Measurements from ENCODE around the gene B4GALT5. TPM values are rescaled to one million over a fixed set of nuclear protein-coding genes. Genes with fewer than 3 reads are reported as not detected.
"Not testable (repeated sequence)": the region's sequence is repeated elsewhere in the genome, so short reads cannot be mapped to it uniquely, and the experiment has no call there.

The B4GALT5 gene
- total RNA-seq, 3 donors from 2014 or later, result 16.8 to 33.8 (median 22.1) TPM

DNA sequence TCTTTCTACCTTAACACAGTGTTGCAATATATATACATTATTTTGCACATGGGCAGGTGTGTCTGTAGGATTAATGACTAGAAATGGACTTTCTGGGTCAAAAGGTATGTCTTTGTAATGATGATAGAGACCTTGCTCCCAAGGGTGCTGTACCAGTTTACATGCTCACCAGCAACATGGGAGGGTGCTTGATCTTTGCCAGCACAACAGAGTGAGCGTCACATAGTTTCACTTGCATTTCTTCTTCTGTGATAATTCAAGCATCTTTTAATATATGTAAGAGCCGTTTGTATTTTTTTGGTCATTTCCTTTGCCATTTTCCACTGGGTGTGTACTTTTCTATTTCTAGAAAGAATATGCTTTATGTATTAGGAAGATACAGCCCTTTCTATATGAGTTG lies 23.6 kb upstream of the B4GALT5 start:
- intact Hi-C loops (cut with DNase I; ENCODE audit: low total_unique reads), result no loop called here
- Histone ChIP-seq H3K27me3 (no peaks in the 10 kb centered on the region), H3K36me3 (no peaks in the 10 kb centered on the region), H3K4me3 (no peak overlapping the region), H3K9me3 (no peaks in the 10 kb centered on the region), H3K27ac (no peak overlapping the region), H3K4me1 (no peaks in the 10 kb centered on the region)
- TF ChIP-seq POLR2AphosphoS5 (IDR thresholded peaks at IDR 0.05) (no peak), POLR2A (IDR thresholded peaks at IDR 0.05) (no peak)
- TF ChIP-seq, protein P1, sequence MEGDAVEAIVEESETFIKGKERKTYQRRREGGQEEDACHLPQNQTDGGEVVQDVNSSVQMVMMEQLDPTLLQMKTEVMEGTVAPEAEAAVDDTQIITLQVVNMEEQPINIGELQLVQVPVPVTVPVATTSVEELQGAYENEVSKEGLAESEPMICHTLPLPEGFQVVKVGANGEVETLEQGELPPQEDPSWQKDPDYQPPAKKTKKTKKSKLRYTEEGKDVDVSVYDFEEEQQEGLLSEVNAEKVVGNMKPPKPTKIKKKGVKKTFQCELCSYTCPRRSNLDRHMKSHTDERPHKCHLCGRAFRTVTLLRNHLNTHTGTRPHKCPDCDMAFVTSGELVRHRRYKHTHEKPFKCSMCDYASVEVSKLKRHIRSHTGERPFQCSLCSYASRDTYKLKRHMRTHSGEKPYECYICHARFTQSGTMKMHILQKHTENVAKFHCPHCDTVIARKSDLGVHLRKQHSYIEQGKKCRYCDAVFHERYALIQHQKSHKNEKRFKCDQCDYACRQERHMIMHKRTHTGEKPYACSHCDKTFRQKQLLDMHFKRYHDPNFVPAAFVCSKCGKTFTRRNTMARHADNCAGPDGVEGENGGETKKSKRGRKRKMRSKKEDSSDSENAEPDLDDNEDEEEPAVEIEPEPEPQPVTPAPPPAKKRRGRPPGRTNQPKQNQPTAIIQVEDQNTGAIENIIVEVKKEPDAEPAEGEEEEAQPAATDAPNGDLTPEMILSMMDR (IDR thresholded peaks at IDR 0.05), result no peak
- DNase-seq (ENCODE audit: low spot score in 2 of 2), result no peak

DNA sequence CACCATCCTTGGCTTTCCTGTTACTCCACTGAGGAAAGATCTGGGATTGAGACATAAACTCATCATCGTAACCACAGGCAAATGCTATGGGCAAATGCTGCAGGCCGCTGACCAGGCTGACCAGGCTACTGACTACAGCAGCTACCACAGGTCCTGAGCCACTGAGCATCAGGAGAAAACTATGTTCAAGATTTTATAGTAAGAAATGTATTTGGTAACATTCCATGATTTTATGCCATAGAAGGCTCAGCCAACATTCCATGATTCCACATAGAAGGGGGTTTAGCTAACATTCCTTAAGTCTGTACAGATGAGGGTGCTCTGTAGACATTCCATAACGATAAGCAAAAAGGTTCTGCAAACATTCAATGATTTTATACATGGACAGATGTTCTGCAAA lies 16.1 kb upstream of the B4GALT5 start:
- H3K27me3 ChIP-seq, result no peaks in the 10 kb centered on the region
- TF ChIP-seq POLR2A (IDR thresholded peaks at IDR 0.05) (no peak), POLR2AphosphoS5 (IDR thresholded peaks at IDR 0.05) (no peak)
- TF ChIP-seq, protein P1 (IDR thresholded peaks at IDR 0.05), result no peak
- no peak overlapping the region for H3K4me3 ChIP-seq
- H3K4me1 ChIP-seq, result no peaks in the 10 kb centered on the region
- no peaks in the 10 kb centered on the region for H3K9me3 ChIP-seq
- no peak for DNase-seq (ENCODE audit: low spot score in 2 of 2)
- H3K27ac ChIP-seq, result no peak overlapping the region
- intact Hi-C loops (cut with DNase I; ENCODE audit: low total_unique reads), result no loop called here
- H3K36me3 ChIP-seq, result no peaks in the 10 kb centered on the region

DNA sequence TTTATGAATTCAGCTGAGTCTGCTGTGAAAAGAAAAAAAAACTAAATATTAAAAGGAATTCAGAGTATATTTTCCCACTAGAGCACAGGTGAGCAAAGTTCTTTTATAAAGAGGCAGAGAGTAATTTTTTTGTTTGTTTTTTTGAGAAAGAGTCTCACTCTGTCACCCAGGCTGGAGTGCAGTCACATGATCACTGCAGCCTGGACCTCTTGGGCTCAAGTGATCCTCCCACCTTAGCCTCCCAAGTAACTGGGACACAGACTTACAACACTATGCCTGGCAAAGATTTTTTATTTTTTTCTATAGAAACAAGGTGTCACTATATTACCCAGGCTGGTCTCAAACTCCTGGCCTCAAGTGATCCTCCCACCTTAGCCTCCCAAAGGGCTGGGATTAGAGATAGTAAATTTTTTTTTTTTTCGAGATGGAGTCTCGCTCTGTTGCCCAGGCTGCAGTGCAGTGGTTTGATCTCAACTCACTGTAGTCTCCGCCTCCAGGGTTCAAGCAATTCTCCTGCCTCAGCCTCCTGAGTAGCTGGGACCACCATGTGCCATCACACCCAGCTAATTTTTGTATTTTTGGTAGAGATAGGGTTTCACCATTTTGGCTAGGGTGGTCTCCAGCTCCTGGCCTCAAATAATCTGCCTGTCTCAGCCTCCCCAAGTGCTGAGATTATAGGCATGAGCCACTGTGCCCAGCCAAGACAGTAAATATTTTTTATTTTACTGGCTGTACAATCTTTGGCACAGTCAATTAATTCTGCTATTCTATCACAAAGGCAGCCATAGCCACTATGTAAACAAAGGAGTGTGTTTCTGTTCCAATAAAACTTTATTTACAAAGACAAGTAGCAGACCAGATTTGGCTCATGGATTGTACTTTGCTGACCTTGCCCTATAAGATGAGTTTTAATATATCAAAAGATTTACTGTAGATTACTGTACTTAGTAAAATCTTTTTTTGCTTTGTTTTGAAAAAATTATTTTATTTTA lies 14.5 kb upstream of the B4GALT5 start:
- no peak for DNase-seq (ENCODE audit: low spot score in 2 of 2)
- Histone ChIP-seq H3K27ac (no peak overlapping the region), H3K36me3 (no peaks in the 10 kb centered on the region), H3K4me1 (no peaks in the 10 kb centered on the region), H3K4me3 (no peak overlapping the region), H3K9me3 (no peaks in the 10 kb centered on the region), H3K27me3 (no peaks in the 10 kb centered on the region)
- intact Hi-C loops (cut with DNase I; ENCODE audit: low total_unique reads), result no loop called here
- TF ChIP-seq POLR2A (IDR thresholded peaks at IDR 0.05), result no peak
- TF ChIP-seq, protein P1 (IDR thresholded peaks at IDR 0.05), result no peak
- TF ChIP-seq POLR2AphosphoS5 (IDR thresholded peaks at IDR 0.05), result no peak

DNA sequence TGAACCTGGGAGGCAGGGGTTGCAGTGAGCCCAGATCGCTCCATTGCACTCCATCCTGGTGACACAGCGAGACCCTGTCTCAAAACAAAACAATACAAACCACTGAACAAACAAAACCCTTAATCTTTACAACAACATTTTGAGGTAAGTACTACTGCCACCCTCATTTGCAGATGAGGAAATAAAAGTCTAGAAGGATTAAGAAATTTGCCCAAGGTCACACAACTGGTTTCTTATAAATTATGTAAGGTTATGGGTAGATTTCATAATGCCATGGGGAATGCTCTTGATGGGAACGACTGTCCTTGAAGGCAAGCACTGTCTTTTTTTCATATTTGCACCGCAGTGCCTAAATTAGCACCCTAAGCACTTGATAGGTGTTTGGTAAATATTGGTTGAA lies 13.8 kb upstream of the B4GALT5 start:
- no peak for TF ChIP-seq POLR2AphosphoS5 (IDR thresholded peaks at IDR 0.05)
- TF ChIP-seq, protein P1 (IDR thresholded peaks at IDR 0.05), result no peak
- no peak for TF ChIP-seq POLR2A (IDR thresholded peaks at IDR 0.05)
- Histone ChIP-seq H3K4me3 (no peak overlapping the region), H3K4me1 (no peaks in the 10 kb centered on the region), H3K9me3 (no peaks in the 10 kb centered on the region), H3K36me3 (no peaks in the 10 kb centered on the region), H3K27ac (no peak overlapping the region), H3K27me3 (no peaks in the 10 kb centered on the region)
- intact Hi-C loops (cut with DNase I; ENCODE audit: low total_unique reads), result no loop called here
- DNase-seq (ENCODE audit: low spot score in 2 of 2), result no peak

DNA sequence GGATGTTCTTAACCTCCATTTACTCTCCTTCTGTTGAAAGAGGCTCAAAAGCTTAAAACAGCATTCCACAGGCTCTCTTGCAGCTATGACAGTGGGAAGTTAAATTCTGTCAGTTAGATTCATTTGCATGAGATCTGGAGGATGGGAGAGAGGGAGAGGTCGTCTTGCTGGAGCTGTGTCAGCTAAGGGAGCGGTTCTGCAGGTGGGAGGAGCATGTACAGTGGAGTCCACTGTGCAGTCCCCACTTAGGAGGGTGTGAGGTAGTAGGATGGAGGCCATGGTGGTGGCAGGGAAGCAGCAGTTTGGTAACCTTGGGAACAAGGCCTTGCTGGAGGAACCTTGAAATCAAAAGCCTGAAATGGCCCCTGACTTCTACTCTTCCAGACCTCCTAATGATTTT lies 12.0 kb upstream of the B4GALT5 start:
- Histone ChIP-seq H3K9me3 (no peaks in the 10 kb centered on the region), H3K27ac (peak overlapping the region in 1 of 2 donors; percentile 64), H3K27me3 (no peaks in the 10 kb centered on the region), H3K4me3 (no peak overlapping the region), H3K4me1 (no peaks in the 10 kb centered on the region), H3K36me3 (no peaks in the 10 kb centered on the region)
- intact Hi-C loops (cut with DNase I; ENCODE audit: low total_unique reads), result no loop called here
- DNase-seq (ENCODE audit: low spot score in 2 of 2), result no peak
- TF ChIP-seq, protein P1 (IDR thresholded peaks at IDR 0.05), result no peak
- TF ChIP-seq POLR2A (IDR thresholded peaks at IDR 0.05), result no peak
- no peak for TF ChIP-seq POLR2AphosphoS5 (IDR thresholded peaks at IDR 0.05)

DNA sequence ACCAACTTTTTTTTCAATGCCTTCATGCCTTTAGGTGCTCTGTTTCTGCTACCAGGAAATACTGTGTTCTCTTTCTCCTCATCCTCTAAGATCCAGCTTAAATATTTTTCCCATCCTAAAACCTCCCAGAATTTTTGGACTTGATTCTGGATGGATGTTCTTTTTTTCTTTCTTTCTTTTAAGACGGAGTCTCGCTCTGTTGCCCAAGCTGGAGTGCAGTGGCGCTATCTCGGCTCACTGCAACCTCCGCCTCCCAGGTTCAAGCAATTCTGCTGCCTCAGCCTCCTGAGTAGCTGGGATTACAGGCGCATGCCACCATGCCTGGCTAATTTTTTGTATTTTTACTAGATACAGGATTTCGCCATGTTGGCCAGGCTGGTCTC lies 11.5 kb upstream of the B4GALT5 start:
- peak overlapping the region; percentile 55 to 64 for H3K27ac ChIP-seq
- H3K9me3 ChIP-seq; intact Hi-C loops (cut with DNase I; ENCODE audit: low total_unique reads); H3K27me3 ChIP-seq; H3K4me3 ChIP-seq; DNase-seq (ENCODE audit: low spot score in 2 of 2); H3K4me1 ChIP-seq; H3K36me3 ChIP-seq: not testable (repeated sequence)

Data from breast epithelium (tissue), 4 donors.